Coronary artery (tissue), 2 donors: ENCODE results near the gene WDR1.

Experiments
- DNase-seq: peaks from one replicate; pipeline ENCODE4 v3.0.0-alpha.2; 2017; ENCODE audit warnings: low spot score
- H3K27ac ChIP-seq, 2 donors: fragments of 200-600 bp; sonication (generic); one replicate each; pipeline ENCODE4 v1.5.1; 2016 to 2019
- H3K4me3 ChIP-seq: fragments of 200-600 bp; sonication (generic); 2 replicates; pipeline ENCODE4 v1.5.1; 2016; ENCODE audit warnings: mild to moderate bottlenecking, moderate library complexity
- CTCF ChIP-seq: fragments of 200-600 bp; sonication (generic); IDR thresholded peaks from one replicate; pipeline ENCODE4 v1.5.1; 2019; ENCODE audit warnings: antibody characterized with exemption

Gene WDR1

GRCh38 chr4:10034136-10034535, 82.5 kb downstream of the WDR1 start:
- TF ChIP-seq CTCF, result no peak
- Histone ChIP-seq H3K27ac (no peak overlapping the region), H3K4me3 (no peak overlapping the region)
- DNase-seq, result no peak

DNA sequence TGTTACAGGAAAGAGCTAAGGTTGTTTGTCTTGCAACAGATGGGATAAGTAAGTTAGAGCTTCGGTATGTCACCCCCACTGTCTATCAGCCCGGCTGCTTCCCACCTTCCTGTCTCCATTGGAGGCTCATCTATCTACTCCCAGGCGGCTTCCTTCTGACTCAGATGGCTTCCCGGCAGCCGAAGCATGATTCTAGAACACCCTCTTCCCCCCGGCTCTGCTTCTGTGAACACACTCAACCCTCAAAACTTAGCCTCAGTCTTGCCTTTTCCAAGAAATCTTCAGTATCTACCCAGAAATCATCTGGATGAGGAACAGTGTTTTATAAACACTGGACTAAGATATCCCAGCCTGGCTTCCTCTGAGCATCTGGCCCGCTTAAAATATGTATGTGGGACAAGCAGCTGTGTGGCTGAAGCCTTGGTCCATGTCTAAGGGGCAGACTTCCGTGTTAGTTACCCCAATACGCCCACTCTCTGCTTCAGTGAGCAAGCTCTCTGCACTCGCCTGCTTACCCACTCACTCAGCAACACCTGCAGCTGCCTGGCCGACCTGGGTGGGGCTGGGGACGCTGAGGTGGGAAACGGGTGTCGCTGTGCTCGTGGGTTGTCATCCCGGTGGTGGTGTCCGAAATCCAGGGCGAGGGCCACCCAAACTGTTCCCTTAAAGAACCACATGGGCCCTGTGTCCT, 83.3 kb downstream of the WDR1 start:
- Histone ChIP-seq H3K27ac (peak overlapping the region in 1 of 2 donors; percentile 31), H3K4me3 (no peak overlapping the region)
- TF ChIP-seq CTCF, result no peak
- no peak for DNase-seq

DNA sequence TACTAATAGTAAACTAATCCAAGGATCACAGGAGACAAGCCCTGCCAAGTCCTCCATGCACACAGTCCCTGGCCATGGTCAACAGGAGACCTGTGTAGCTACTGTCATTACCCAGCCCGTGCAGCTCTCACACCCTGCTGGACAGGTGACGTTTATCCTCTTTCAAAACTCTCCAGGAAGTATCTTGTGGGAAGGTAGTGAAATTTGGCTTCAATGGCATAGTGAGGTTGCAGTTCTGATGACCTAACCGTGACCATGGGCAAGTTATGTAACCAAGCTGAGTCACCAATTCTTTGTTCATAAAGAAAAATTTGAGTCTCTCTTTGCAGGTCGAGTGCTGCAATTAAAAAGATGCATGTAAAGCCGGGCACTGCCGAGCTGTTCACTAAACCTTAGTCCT, 84.0 kb downstream of the WDR1 start:
- Histone ChIP-seq H3K27ac (no peak overlapping the region), H3K4me3 (no peak overlapping the region)
- TF ChIP-seq CTCF, result no peak
- DNase-seq, result no peak

DNA sequence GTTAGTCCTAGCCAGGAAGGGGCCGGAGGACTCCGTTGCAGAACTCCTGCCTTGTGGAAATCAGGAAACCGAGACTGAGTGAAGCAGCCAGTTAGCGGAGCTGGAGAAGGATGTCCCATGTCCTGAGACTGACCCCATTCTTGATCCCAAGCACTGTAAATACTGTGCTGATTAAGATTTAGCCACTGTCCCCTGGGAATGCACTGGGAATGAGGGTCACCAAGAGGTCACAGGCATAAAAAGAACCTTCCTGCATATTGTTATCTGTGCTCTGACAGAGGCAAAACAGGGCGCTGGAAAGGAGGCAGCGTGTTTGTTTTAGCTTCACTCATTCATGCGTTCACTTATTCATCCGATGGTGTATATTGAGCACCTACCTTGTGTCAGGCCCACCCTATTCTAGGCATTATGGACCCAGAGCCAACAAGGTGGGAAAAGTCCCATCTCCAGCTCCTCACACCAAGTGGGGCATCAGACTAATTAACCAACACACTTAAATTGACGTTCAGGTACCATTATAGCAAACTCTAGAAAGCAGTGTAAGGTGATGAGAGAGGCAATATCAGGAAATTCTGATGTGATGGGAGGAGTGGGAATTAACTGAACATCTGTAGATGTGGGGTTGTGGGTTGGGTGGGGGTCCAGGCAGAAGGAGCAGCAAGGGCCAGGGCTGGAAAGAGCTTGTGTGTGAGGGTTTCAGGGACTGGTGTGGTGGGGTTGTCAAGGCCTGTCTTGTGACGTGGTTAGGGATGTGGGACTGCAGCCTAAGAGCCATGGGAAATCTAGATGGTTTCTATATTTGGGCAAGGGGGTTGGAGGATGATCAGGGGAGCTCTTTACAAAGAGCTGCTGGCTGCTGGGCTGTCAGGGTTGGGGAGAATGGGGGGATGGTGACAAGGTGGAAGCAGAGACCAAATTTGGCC, 84.7 kb downstream of the WDR1 start:
- Histone ChIP-seq H3K4me3 (no peak overlapping the region), H3K27ac (no peak overlapping the region)
- TF ChIP-seq CTCF, result no peak
- DNase-seq, result no peak

DNA sequence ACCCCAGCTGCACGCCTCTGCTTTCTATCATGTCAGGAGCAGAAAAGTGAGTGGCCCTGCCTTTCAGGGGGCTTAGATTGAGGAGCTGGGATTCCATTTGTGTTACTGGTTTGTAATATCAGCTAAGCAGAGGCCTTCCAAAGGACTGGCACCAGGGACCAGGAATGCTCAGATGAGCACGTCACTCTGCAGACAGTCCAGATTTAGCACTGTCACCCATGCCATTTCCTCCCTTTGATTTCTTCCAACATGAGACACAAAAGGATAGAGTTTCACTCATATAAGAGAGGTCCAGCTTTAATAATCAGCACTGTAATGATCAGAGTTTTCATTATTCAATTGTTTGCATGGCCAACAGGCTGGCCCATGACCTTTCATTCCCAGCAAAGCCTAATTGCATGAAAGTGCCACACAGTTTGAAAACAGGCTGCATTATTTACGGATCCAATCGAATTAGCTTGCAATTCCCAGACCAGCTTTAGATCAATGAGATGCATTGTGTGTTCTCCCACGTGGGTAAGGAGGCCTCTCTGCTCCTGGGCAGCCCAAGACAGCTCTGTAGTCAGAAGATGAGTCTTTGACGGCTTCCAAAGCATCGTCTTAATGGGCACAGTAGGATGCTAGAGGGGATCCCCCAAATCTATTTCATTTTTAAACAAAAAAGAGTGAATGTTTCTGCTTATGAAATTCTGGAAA, 85.5 kb downstream of the WDR1 start:
- DNase-seq, result no peak
- no peak overlapping the region for H3K4me3 ChIP-seq
- no peak overlapping the region for H3K27ac ChIP-seq
- no peak for TF ChIP-seq CTCF

DNA sequence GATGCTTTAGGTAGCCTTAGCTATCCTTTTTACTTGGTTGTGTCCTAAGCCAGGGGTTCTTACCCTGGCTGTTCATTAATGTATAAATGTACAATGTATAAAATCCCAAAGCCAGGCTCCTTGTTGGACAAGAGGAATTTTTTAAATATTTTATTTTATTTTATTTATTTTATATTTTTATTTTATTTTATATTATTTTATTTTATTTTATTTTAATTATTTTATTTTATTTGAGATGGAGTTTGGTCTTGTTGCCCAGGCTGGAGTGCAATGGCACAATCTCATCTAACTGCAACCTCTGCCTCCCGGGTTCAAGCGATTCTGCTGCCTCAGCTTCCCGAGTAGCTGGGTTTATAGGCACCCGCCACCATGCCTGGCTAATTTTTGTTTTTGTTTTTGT, 87.2 kb downstream of the WDR1 start:
- no peak for TF ChIP-seq CTCF
- Histone ChIP-seq H3K27ac (no peak overlapping the region), H3K4me3 (no peak overlapping the region)
- DNase-seq, result no peak
